GM12874 (cell line): ENCODE measurements around the gene ABO.

Experiments
- TF ChIP-seq, protein P1 (sequence below): IDR thresholded peaks from 2 replicates; pipeline ENCODE4 v1.5.1; 2011; ENCODE audit warnings: low read depth, mild to moderate bottlenecking, control low read depth, low read length, moderate library complexity; ENCODE audit not compliant: insufficient read depth

The ABO gene

DNA sequence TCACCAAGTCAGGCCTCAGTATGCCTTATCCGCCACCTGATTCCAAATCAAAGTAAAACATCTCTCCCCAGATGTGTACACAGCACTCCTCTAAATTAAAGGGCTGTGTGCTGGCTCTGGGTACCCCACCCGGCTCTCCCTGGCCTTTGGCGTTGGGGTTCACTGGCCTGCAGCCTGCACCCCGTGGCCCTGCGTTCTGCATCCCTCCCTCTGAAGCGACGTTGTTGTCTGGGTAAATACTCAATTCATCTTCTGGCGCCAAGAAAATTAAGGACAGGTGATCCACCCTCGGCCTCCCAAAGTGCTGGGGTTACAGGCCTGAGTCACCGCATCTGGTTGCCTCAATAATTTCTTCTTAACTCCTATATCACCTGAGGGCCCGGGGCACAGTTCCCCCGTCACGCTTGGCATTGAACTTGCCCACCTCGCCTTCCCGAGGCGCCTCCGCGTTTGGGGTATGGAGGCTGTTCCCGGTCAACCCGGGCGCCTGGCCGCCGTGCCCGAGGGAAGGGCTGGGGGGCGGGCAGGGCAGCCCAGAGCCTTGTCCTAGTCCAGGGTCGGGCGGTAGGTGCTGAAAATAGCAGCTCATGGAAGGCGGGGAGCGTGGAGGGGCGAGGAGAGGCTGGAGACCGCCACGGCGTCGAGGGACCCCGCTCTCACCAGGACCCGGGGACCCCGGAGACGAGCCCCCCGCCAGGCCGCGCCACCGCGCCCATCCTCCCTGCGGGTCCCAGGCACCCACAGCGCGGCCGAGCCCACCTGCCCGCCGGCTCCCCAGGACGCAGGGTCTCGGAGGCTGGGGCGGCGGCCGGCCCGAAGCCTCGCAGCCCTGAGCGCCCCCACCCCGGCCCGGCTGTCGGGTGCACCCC is 531 bp downstream of the ABO start:
- TF ChIP-seq, protein P1, sequence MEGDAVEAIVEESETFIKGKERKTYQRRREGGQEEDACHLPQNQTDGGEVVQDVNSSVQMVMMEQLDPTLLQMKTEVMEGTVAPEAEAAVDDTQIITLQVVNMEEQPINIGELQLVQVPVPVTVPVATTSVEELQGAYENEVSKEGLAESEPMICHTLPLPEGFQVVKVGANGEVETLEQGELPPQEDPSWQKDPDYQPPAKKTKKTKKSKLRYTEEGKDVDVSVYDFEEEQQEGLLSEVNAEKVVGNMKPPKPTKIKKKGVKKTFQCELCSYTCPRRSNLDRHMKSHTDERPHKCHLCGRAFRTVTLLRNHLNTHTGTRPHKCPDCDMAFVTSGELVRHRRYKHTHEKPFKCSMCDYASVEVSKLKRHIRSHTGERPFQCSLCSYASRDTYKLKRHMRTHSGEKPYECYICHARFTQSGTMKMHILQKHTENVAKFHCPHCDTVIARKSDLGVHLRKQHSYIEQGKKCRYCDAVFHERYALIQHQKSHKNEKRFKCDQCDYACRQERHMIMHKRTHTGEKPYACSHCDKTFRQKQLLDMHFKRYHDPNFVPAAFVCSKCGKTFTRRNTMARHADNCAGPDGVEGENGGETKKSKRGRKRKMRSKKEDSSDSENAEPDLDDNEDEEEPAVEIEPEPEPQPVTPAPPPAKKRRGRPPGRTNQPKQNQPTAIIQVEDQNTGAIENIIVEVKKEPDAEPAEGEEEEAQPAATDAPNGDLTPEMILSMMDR = no peak

DNA sequence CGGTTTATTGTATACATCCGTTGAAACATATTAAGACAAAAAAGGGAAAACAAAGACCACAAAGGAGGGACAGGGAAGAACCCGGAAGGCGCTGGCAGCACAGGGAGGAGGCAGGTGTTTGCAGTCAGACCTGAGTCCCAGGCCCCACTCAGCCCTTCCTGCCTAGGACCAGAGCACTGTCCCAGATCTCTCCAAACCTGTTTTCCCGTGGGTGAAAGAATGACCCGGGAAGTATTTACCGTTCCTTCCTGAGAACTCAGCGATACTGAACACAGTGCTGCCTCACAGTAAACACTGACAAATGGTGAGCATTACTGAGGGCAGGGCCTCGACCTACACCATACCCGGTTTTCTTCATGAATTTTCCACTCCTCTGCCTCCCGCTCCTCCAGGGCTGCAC is 1.2 kb downstream of the ABO start:
- TF ChIP-seq, protein P1 = no peak

DNA sequence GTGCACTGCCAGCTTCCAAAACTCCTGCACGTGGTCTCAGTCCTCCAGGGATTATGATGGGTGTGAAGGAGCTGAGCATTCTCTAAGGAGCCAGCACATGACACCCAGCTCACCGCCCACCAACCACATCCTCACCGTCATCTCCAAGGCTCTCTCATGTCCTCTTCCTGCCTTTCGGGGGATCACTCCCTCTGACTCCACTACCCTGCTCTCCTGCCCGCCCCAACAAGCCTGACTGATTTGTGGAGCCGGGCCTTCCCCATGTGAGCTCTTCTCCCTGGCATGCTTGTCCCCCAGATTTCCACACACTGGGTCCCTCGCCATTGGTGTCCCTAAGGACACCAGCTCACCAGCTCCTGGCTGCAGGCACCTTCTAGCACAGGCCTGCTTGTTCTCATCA is 1.9 kb downstream of the ABO start:
- TF ChIP-seq, protein P1 = no peak

DNA sequence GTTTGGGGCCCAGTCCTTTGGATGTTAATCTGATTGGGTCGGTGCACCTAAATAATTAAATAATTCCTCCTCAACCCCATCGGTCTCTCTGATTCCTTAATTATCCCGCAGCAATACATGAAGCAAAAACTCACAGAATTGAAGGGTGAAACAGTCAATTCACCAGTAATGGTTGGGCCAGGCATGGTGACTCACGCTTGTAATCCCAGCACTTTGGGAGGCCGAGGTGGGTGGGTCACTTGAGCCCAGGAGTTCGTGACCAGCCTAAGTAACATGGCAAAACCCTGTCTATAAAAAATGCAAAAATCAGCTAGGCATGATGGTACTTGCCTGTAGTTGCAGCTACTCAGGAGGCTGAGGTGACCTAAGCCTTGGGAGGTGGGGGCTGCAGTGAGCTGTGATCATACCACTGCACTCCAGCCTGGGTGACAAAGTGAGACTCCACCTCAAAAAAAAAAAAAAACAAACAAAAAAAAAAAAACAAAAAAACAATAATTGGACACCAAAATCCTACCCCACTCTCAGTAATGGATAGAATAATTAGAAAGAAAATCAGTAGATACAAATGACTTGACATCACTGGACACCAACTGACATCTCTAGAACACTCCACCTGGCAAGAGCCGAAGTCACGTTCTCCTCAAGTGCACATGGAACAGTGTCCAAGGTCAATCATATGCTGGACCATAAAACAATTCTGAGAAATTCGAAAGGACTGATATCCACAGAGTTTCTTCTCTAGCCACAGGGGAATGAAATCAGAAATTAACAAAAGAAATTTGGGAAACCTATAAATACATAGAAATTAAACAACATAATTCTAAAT is 5.3 kb downstream of the ABO start:
- TF ChIP-seq, protein P1 = no peak

DNA sequence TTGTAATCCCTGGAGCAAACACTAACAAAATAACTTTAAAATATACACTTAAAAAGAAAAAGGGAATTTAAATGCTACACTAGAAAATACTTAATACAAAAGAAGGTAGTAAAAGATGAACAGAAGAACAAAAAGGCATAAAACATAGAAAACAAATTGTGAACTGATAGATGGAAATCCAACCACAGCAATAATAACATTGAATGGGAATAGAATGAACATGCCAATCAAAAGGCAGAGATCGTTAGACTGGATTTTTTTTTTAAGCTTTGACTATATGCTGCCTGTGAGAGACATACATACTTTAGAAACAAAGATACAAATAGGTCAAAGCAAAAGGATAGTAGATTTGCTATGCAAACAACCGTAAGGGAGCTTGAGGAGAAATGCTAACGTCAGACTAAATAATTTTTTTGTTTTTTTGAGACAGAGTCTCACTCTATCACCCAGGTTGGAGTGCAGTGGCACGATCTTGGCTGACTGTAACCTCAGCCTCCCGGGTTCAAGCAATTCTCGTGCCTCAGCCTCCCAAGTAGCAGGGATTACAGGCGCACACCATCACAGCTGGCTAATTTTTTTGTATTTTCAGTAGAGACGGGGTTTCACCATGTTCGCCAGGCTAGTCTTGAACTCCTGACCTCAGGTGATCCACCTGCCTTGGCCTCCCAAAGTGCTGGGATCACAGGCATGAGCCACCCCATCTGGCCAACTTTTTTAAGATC is 6.5 kb downstream of the ABO start:
- TF ChIP-seq, protein P1 = no peak

DNA sequence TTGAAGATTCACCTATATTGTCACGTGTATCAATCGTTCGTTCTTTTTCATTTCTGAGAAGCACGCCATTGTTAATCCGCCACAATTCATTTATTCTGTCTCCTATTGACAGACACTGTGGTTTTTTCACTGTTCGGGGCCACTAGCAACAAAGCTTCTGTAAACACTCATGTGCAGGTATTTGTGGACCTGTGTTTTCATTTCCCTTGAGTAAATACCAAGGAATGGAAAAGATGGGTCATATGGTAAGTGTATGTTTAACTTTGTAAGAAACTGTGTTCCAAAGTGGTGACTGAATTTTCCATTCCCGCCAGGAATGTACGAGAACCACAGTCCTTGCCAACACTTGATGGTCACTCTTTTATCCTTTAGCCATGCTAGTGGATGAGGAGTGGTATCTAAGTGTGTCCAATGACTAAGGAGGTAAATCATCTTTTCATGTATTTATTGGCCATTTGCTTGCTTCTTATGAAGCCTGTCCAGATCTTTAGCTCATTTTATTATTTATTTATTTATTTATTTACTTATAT is 10.7 kb downstream of the ABO start:
- TF ChIP-seq, protein P1 = no peak

DNA sequence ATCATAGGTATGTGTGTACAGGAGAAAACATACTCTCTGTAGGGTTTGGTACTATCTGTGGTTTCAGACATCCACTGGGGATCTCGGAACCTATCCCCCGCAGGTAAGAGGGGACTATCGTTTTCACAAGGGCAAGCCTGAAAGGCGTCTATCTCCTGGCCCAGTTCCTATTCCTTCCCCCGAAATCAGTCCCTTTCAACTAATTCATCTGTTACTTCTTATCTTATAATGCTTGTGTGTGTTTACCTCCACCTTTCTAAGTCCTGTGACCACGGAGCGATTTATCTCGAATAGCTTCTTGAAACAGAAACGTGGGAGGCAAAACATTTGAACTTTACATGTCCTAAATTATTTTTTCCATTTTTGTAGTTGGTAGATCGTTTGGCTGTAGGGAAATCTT is 11.4 kb downstream of the ABO start:
- TF ChIP-seq, protein P1 = no peak
